Activated CD8-positive, alpha-beta T cell treated with anti-CD3 and anti-CD28 coated beads for 36 hours (primary cell): ENCODE results near the gene TERT. TPM values are rescaled to one million over a fixed set of nuclear protein-coding genes. Genes with fewer than 3 reads are reported as not detected.

Experiments
- ATAC-seq: fragments of 200-7000 bp; cut with Tn5 transposase; one replicate; pipeline ENCODE4 v1.10.0; 2021; ENCODE audit warnings: mild to moderate bottlenecking, moderate library complexity
- CTCF ChIA-PET: fragments of 350-600 bp; sonication (Branson Sonifier 250); formaldehyde crosslinking; loops from one replicate; lab custom pipeline; 2021; ENCODE audit warnings: antibody characterized with exemption; lab: Charles Lee
- POLR2A ChIA-PET: fragments of 350-600 bp; sonication (Branson Sonifier 250); formaldehyde crosslinking; loops from one replicate; lab custom pipeline; 2021; ENCODE audit warnings: antibody characterized with exemption; lab: Charles Lee
- DNase-seq: peaks from one replicate; pipeline ENCODE4 v3.0.0-alpha.2; 2020
- H3K27ac Mint-ChIP-seq: one replicate; pipeline ENCODE4 v1.8.0; 2021; ENCODE audit warnings: mild to moderate bottlenecking, mixed read lengths
- H3K27me3 Mint-ChIP-seq: one replicate; pipeline ENCODE4 v1.8.0; 2021; ENCODE audit warnings: mixed read lengths
- H3K36me3 Mint-ChIP-seq: one replicate; pipeline ENCODE4 v1.8.0; 2021; ENCODE audit warnings: low read depth, mixed read lengths
- H3K4me1 Mint-ChIP-seq: one replicate; pipeline ENCODE4 v1.8.0; 2021; ENCODE audit warnings: low read depth, mixed read lengths
- H3K4me3 Mint-ChIP-seq: one replicate; pipeline ENCODE4 v1.8.0; 2021; ENCODE audit warnings: mild to moderate bottlenecking, moderate library complexity, mixed read lengths
- H3K9me3 Mint-ChIP-seq: one replicate; pipeline ENCODE4 v1.8.0; 2021; ENCODE audit warnings: mixed read lengths
- CTCF ChIP-seq: fragments of 200-600 bp; IDR thresholded peaks from one replicate; pipeline ENCODE4 v1.8.0; 2022; ENCODE audit warnings: antibody characterized with exemption, mild to moderate bottlenecking
- intact Hi-C: fragments of 100-400 bp; cut with micrococcal nuclease; formaldehyde crosslinking; loops from one replicate; pipeline ENCODE4 v1.10.0; 2022
- total RNA-seq, 2 experiments: library from RNA; stranded (reverse); gene quantifications; one replicate each; pipeline ENCODE4 v1.2.3, GENCODE V29; 2021

Gene TERT
- total RNA-seq, 2 experiments from 2014 or later, result 12.5 to 12.7 TPM

DNA sequence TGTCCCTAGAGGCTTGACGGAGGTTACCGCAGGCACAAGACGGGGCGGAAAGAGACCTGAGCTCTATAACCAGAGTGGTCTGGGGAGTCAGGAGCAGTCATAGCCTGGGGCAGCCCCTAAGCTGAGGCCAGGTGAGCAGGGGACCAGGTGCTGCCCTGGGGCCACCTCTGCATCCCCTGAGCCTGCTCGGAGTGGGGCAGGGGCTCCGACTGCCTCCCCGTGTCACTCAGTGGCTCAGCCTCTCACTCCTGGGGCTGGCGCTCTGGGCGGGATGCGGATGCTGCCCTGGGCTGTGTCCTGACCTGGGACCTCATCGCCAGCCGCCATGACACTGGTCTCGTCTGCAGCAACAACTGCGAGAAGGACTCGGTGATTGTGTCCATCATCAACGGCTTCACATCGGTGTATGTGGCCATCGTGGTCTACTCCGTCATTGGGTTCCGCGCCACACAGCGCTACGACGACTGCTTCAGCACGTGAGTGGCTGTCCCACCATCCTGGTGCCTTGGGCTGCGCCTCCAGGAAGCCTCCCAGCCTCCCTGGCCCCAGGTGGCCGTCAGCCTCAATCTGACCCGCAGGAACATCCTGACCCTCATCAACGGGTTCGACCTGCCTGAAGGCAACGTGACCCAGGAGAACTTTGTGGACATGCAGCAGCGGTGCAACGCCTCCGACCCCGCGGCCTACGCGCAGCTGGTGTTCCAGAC, 78.5 kb downstream of the TERT start:
- POLR2A ChIA-PET, result interaction anchor here (0.7 kb wide), 1 partner anchor 14 kb away, joined by 3 read pairs; no protein-coding TSS in a partner anchor
- no peak for ATAC-seq

GRCh38 chr5:1215320-1216096, 79.4 kb downstream of the TERT start:
- no peak for DNase-seq
- H3K36me3 Mint-ChIP-seq, result no peaks in the 10 kb centered on the region
- ChIA-PET POLR2A (interaction anchor here (0.6 kb wide), 1 partner anchor 43 kb away, joined by 3 read pairs; no protein-coding TSS in a partner anchor), CTCF (no interaction called here)
- H3K4me1 Mint-ChIP-seq, result peaks cover 6% of the 10 kb centered on the region
- H3K27me3 Mint-ChIP-seq, result no peaks in the 10 kb centered on the region
- no peak for TF ChIP-seq CTCF
- H3K4me3 Mint-ChIP-seq, result no peak overlapping the region
- intact Hi-C loops, result no loop called here
- no peak overlapping the region for H3K27ac Mint-ChIP-seq
- ATAC-seq, result no peak
- no peaks in the 10 kb centered on the region for H3K9me3 Mint-ChIP-seq

More for the DNA sequence above, 78.5 kb downstream of the TERT start:
- Mint-ChIP-seq H3K4me3 (no peak overlapping the region), H3K36me3 (no peaks in the 10 kb centered on the region), H3K27me3 (no peaks in the 10 kb centered on the region), H3K4me1 (peaks cover 6% of the 10 kb centered on the region), H3K9me3 (no peaks in the 10 kb centered on the region), H3K27ac (no peak overlapping the region)
- CTCF ChIA-PET, result no interaction called here
- intact Hi-C loops, result no loop called here
- DNase-seq, result no peak
- no peak for TF ChIP-seq CTCF

DNA sequence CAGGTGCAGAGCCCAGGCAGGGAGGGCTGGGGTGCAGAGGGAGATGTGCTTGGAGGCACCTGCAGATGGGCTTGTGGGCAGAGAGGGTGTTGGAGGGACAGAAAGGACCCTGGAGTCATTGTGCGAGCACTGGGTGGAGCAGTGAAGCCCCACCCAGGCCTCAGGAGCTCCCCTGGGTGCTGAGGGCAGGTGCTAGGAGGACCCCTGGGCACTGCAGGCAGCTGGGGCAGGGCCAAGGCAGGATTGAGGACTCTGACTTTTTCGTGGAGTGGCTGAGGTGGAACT, 80.0 kb downstream of the TERT start:
- ChIA-PET POLR2A (no interaction called here), CTCF (no interaction called here)
- TF ChIP-seq CTCF, result no peak
- no peak overlapping the region for H3K27ac Mint-ChIP-seq
- H3K36me3 Mint-ChIP-seq, result no peaks in the 10 kb centered on the region
- H3K4me3 Mint-ChIP-seq, result no peak overlapping the region
- ATAC-seq (no peak), DNase-seq (no peak)
- H3K9me3 Mint-ChIP-seq, result no peaks in the 10 kb centered on the region
- intact Hi-C loops, result no loop called here
- no peaks in the 10 kb centered on the region for H3K27me3 Mint-ChIP-seq
- H3K4me1 Mint-ChIP-seq, result peaks cover 6% of the 10 kb centered on the region

DNA sequence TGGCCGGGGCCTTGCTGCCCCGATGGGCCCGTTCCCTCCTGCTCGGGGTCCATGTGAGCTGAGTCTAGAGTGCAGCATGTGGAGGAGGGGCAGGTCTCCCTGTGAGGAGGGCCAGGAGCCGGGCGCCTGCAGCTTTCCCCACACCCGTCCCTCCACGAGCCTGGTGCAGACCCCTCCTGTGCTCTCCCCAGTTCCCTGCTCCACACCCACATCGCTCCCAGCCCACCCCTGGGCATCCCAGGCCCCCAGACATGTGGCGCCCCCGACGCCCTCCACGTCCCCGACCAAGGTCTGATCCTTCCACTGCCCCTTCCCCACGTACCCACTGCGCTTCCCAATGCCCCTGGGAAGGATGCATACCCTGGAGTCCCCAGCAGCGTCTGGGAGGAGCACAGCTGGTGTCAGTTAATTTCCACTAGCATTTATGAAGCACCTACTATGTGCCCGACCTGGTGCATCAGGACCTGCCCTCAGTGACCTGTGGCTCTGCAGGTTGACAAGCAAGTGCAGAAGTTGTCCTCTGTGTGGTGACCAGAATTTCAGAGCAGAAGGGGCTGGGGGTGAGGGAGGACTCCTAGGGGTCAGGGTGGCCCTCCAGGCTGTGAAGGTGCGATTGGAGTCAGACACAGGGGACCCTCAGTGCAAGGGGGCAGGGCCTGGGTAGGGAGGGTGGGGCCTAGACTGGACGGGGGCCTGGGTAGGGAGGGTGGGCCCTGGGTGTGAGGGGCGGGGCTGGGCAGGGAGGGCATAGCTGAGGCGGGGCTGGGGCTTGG, 80.5 kb downstream of the TERT start:
- Mint-ChIP-seq H3K27ac (no peak overlapping the region), H3K9me3 (no peaks in the 10 kb centered on the region), H3K27me3 (no peaks in the 10 kb centered on the region), H3K4me3 (no peak overlapping the region), H3K36me3 (no peaks in the 10 kb centered on the region), H3K4me1 (peaks cover 6% of the 10 kb centered on the region)
- no peak for TF ChIP-seq CTCF
- ChIA-PET POLR2A (no interaction called here), CTCF (no interaction called here)
- intact Hi-C loops, result no loop called here
- DNase-seq, result no peak
- no peak for ATAC-seq
